DOHH2 (cell line): ENCODE measurements around the gene DISC1.

Experiments used
- H3F3A ChIP-seq: fragments of 200-600 bp; sonication (generic), shearing (Covaris generic); 2 replicates; pipeline ENCODE4 v1.6.0; 2016; ENCODE audit warnings: antibody characterized with exemption, mild to moderate bottlenecking; ENCODE audit not compliant: control insufficient read depth, insufficient read depth
- H3K27ac ChIP-seq: fragments of 200-600 bp; sonication (generic); 2 replicates; pipeline ENCODE4 v1.5.1; 2014; ENCODE audit warnings: low read depth, mild to moderate bottlenecking, low read length, moderate library complexity
- H3K27me3 ChIP-seq: fragments of 200-600 bp; sonication (generic); 2 replicates; pipeline ENCODE4 v1.6.1; 2014; ENCODE audit warnings: mild to moderate bottlenecking, low read length, mixed read lengths; ENCODE audit not compliant: control insufficient read depth
- H3K36me3 ChIP-seq: fragments of 200-600 bp; sonication (generic); 2 replicates; pipeline ENCODE4 v1.6.1; 2014; ENCODE audit warnings: mild to moderate bottlenecking, low read length, moderate library complexity, mixed read lengths; ENCODE audit not compliant: control insufficient read depth
- H3K4me1 ChIP-seq: fragments of 200-600 bp; sonication (generic); 2 replicates; pipeline ENCODE4 v1.6.1; 2014; ENCODE audit warnings: mild to moderate bottlenecking, low read length, mixed read lengths; ENCODE audit not compliant: control insufficient read depth
- H3K4me2 ChIP-seq: fragments of 200-600 bp; sonication (generic); 2 replicates; pipeline ENCODE4 v1.6.0; 2014; ENCODE audit warnings: mild to moderate bottlenecking, low read length, moderate library complexity
- H3K4me3 ChIP-seq: fragments of 200-600 bp; sonication (generic); 2 replicates; pipeline ENCODE4 v1.5.1; 2014; ENCODE audit warnings: mild to moderate bottlenecking, low read length, mixed read lengths
- H3K79me2 ChIP-seq: fragments of 200-600 bp; sonication (generic); 2 replicates; pipeline ENCODE4 v1.6.1; 2014; ENCODE audit warnings: mild to moderate bottlenecking, low read length, mixed read lengths; ENCODE audit not compliant: control insufficient read depth
- H3K9me2 ChIP-seq: fragments of 200-600 bp; sonication (generic); replicated peaks from 2 replicates; pipeline ENCODE4 v1.6.1; 2014; ENCODE audit warnings: mild to moderate bottlenecking, low read length, mixed read lengths; ENCODE audit not compliant: control insufficient read depth
- H3K9me3 ChIP-seq: fragments of 200-600 bp; sonication (generic); 2 replicates; pipeline ENCODE4 v1.6.1; 2014; ENCODE audit warnings: antibody characterized with exemption, low read length, mixed read lengths; ENCODE audit not compliant: control insufficient read depth, insufficient read depth
- H4K20me1 ChIP-seq: fragments of 200-600 bp; sonication (generic); 2 replicates; pipeline ENCODE4 v1.6.0; 2014; ENCODE audit warnings: low read depth, mild to moderate bottlenecking, antibody characterized with exemption, low read length, moderate library complexity; ENCODE audit not compliant: control insufficient read depth, insufficient read depth
- CTCF ChIP-seq: fragments of 200-600 bp; sonication (generic); IDR thresholded peaks from one replicate; pipeline ENCODE4 v1.5.1; 2014; ENCODE audit warnings: antibody characterized with exemption, mild to moderate bottlenecking, low read depth, low read length; ENCODE audit not compliant: poor library complexity, severe bottlenecking
- EZH2phosphoT487 ChIP-seq: fragments of 200-600 bp; sonication (generic); IDR thresholded peaks from 2 replicates; pipeline ENCODE4 v1.6.1; 2017; ENCODE audit warnings: borderline replicate concordance, mild to moderate bottlenecking, antibody characterized with exemption, low read length, moderate library complexity, mixed read lengths

The DISC1 gene

GRCh38 chr1:232014941-232015340 is 388.4 kb downstream of the DISC1 start:
- Histone ChIP-seq H3K9me2 (no peaks in the 10 kb centered on the region), H3K36me3 (no peaks in the 10 kb centered on the region), H3K4me1 (no peaks in the 10 kb centered on the region), H3K27ac (no peak overlapping the region), H4K20me1 (no peaks in the 10 kb centered on the region), H3K4me2 (no peak overlapping the region), H3F3A (no peaks in the 10 kb centered on the region), H3K4me3 (no peak overlapping the region), H3K27me3 (no peaks in the 10 kb centered on the region), H3K9me3 (no peaks in the 10 kb centered on the region), H3K79me2 (no peaks in the 10 kb centered on the region)
- no peak for TF ChIP-seq CTCF
- no peak for TF ChIP-seq EZH2phosphoT487

GRCh38 chr1:232016616-232017015 is 390.0 kb downstream of the DISC1 start:
- no peaks in the 10 kb centered on the region for H3K27me3 ChIP-seq
- no peaks in the 10 kb centered on the region for H3F3A ChIP-seq
- H3K36me3 ChIP-seq = no peaks in the 10 kb centered on the region
- TF ChIP-seq EZH2phosphoT487 = no peak
- no peak for TF ChIP-seq CTCF
- no peaks in the 10 kb centered on the region for H3K9me3 ChIP-seq
- H3K79me2 ChIP-seq = no peaks in the 10 kb centered on the region
- H3K4me3 ChIP-seq = no peak overlapping the region
- no peak overlapping the region for H3K4me2 ChIP-seq
- no peaks in the 10 kb centered on the region for H3K4me1 ChIP-seq
- no peaks in the 10 kb centered on the region for H3K9me2 ChIP-seq
- no peak overlapping the region for H3K27ac ChIP-seq
- no peaks in the 10 kb centered on the region for H4K20me1 ChIP-seq

- Histone ChIP-seq H3F3A (no peaks in the 10 kb centered on the region), H4K20me1 (no peaks in the 10 kb centered on the region), H3K9me2 (no peaks in the 10 kb centered on the region), H3K79me2 (no peaks in the 10 kb centered on the region), H3K27me3 (no peaks in the 10 kb centered on the region), H3K4me2 (no peak overlapping the region), H3K36me3 (no peaks in the 10 kb centered on the region), H3K27ac (no peak overlapping the region), H3K9me3 (no peaks in the 10 kb centered on the region), H3K4me3 (no peak overlapping the region), H3K4me1 (no peaks in the 10 kb centered on the region)
- TF ChIP-seq CTCF (no peak), EZH2phosphoT487 (no peak)
These were observed 390.5 kb downstream of the DISC1 start for GRCh38 chr1:232017057-232017456.

GRCh38 chr1:232017759-232018158 is 391.2 kb downstream of the DISC1 start:
- H3K27ac ChIP-seq = no peak overlapping the region
- no peaks in the 10 kb centered on the region for H3F3A ChIP-seq
- no peaks in the 10 kb centered on the region for H3K36me3 ChIP-seq
- no peaks in the 10 kb centered on the region for H3K4me1 ChIP-seq
- H3K4me2 ChIP-seq = no peak overlapping the region
- H3K79me2 ChIP-seq = no peaks in the 10 kb centered on the region
- no peak for TF ChIP-seq CTCF
- no peak for TF ChIP-seq EZH2phosphoT487
- H3K9me3 ChIP-seq = no peaks in the 10 kb centered on the region
- no peaks in the 10 kb centered on the region for H3K9me2 ChIP-seq
- H4K20me1 ChIP-seq = no peaks in the 10 kb centered on the region
- H3K4me3 ChIP-seq = no peak overlapping the region
- H3K27me3 ChIP-seq = no peaks in the 10 kb centered on the region
